ENCODE data around the gene CDH5.
"Not testable (repeated sequence)": the region's sequence is repeated elsewhere in the genome, so short reads cannot be mapped to it uniquely, and the experiment has no call there.

Gene CDH5

DNA sequence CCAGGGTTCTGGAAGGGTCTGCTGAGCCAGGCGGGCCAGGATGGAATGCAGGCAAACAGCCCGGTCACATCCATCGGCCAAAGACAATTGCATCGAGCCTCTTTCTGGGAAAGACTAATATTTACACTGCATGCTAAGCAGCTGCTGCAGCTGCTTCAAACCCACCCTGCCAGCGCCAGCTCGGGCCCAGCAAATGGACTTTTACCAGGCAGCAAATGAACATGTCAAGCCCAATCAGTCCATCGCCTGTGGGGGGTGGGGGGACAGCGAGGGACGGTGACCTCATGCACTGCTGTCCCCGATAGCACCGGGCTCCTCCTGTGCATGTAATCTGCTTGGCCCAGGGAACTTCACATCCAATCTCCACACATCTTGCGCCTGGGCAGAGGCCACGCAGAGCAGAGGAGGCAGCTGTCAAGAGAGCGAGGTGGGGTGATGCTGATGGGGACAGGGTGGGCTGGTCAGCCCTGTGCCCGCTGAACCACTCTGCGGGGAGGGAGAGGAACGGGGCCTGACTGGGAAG is 39.4 kb upstream of the CDH5 start:
- Histone ChIP-seq H2AFZ (ENCODE audit: low read length) (no peak overlapping the region), H3F3A (ENCODE audit: insufficient read depth, low read length) (no peaks in the 10 kb centered on the region), H3K27me3 (ENCODE audit: insufficient read depth, low read length) (0 out of 2 replicates have a peak, but pooled peaks cover 8% of the 10 kb centered on the region), H3K9me3 (ENCODE audit: low read length) (no peaks in the 10 kb centered on the region), H3K4me3 (ENCODE audit: low read depth, low read length, poor library complexity, severe bottlenecking) (no peak overlapping the region), H3K79me2 (ENCODE audit: insufficient read depth, low read length) (no peaks in the 10 kb centered on the region), H3K9ac (ENCODE audit: low read length) (no peak overlapping the region), H3K4me1 (ENCODE audit: insufficient read depth, low read length, severe bottlenecking) (no peaks in the 10 kb centered on the region), H3K36me3 (ENCODE audit: insufficient read depth, low read length) (no peaks in the 10 kb centered on the region), H4K20me1 (ENCODE audit: insufficient read depth, low read length) (no peaks in the 10 kb centered on the region), H3K9me2 (ENCODE audit: low read depth, low read length) (no peaks in the 10 kb centered on the region), H3K4me2 (ENCODE audit: low read length) (no peak overlapping the region), H3K27ac (ENCODE audit: low read depth, low read length, poor library complexity, severe bottlenecking) (no peak overlapping the region)
- TF ChIP-seq CTCF (IDR thresholded peaks at IDR 0.05; ENCODE audit: low read length) (no peak), EZH2 (IDR thresholded peaks at IDR 0.05; ENCODE audit: borderline replicate concordance, low read length) (no peak)

GRCh38 chr16:66328282-66328681 is 38.2 kb upstream of the CDH5 start:
- Histone ChIP-seq H3K79me2 (ENCODE audit: insufficient read depth, low read length) (no peaks in the 10 kb centered on the region), H3K27me3 (ENCODE audit: insufficient read depth, low read length) (0 out of 2 replicates have a peak, but pooled peaks cover 6% of the 10 kb centered on the region), H3K9ac (ENCODE audit: low read length) (no peak overlapping the region), H3K9me3 (ENCODE audit: low read length) (no peaks in the 10 kb centered on the region), H3K4me2 (ENCODE audit: low read length) (no peak overlapping the region), H3K4me3 (ENCODE audit: low read depth, low read length, poor library complexity, severe bottlenecking) (no peak overlapping the region), H2AFZ (ENCODE audit: low read length) (no peak overlapping the region), H3K9me2 (ENCODE audit: low read depth, low read length) (no peaks in the 10 kb centered on the region), H3F3A (ENCODE audit: insufficient read depth, low read length) (no peaks in the 10 kb centered on the region), H3K4me1 (ENCODE audit: insufficient read depth, low read length, severe bottlenecking) (no peaks in the 10 kb centered on the region), H3K27ac (ENCODE audit: low read depth, low read length, poor library complexity, severe bottlenecking) (no peak overlapping the region), H3K36me3 (ENCODE audit: insufficient read depth, low read length) (no peaks in the 10 kb centered on the region), H4K20me1 (ENCODE audit: insufficient read depth, low read length) (no peaks in the 10 kb centered on the region)
- no peak for TF ChIP-seq CTCF (IDR thresholded peaks at IDR 0.05; ENCODE audit: low read length)
- no peak for TF ChIP-seq EZH2 (IDR thresholded peaks at IDR 0.05; ENCODE audit: borderline replicate concordance, low read length)

GRCh38 chr16:66331464-66331863 is 35.0 kb upstream of the CDH5 start:
- H3F3A ChIP-seq (ENCODE audit: insufficient read depth, low read length); H3K9ac ChIP-seq (ENCODE audit: low read length); H3K27me3 ChIP-seq (ENCODE audit: insufficient read depth, low read length); H3K4me1 ChIP-seq (ENCODE audit: insufficient read depth, low read length, severe bottlenecking); H3K9me2 ChIP-seq (ENCODE audit: low read depth, low read length); H3K79me2 ChIP-seq (ENCODE audit: insufficient read depth, low read length); H3K9me3 ChIP-seq (ENCODE audit: low read length); H3K36me3 ChIP-seq (ENCODE audit: insufficient read depth, low read length); H3K4me2 ChIP-seq (ENCODE audit: low read length); H2AFZ ChIP-seq (ENCODE audit: low read length); H4K20me1 ChIP-seq (ENCODE audit: insufficient read depth, low read length); H3K27ac ChIP-seq (ENCODE audit: low read depth, low read length, poor library complexity, severe bottlenecking); H3K4me3 ChIP-seq (ENCODE audit: low read depth, low read length, poor library complexity, severe bottlenecking): not testable (repeated sequence)

All from OCI-LY1 (cell line).